HCT116 (cell line): Measurements from ENCODE around the gene CDH4.

Experiments used
- CBX3 ChIP-seq: IDR thresholded peaks from 2 replicates; pipeline ENCODE4 v1.6.1; 2012; ENCODE audit warnings: low read depth
- CEBPB ChIP-seq: IDR thresholded peaks from 2 replicates; pipeline ENCODE4 v1.6.1; 2012; ENCODE audit warnings: low read depth
- CTCF ChIP-seq, 3 experiments: fragments of 200-600 bp in 1 of 3; sonication (generic) in 1 of 3; IDR thresholded peaks in 2 of 3; conservative IDR thresholded peaks in 1 of 3; 2 replicates each; pipeline ENCODE4 v1.5.1; 2012 to 2017; ENCODE audit warnings: low read depth in 2 of 3, low read length in 2 of 3, antibody characterized with exemption in 1 of 3, borderline replicate concordance in 1 of 3, control low read depth in 1 of 3, mild to moderate bottlenecking in 1 of 3, mixed read lengths in 1 of 3, mixed run types in 1 of 3, moderate library complexity in 1 of 3; ENCODE audit not compliant: insufficient read depth in 1 of 3
- EZH2 ChIP-seq: fragments of 200-600 bp; sonication (generic); IDR thresholded peaks from 2 replicates; pipeline ENCODE4 v1.6.1; 2017; ENCODE audit warnings: antibody characterized with exemption, mixed run types
- POLR2A ChIP-seq: IDR thresholded peaks from 2 replicates; pipeline ENCODE4 v1.7.0; 2011; ENCODE audit warnings: borderline replicate concordance; ENCODE audit not compliant: insufficient read depth, insufficient read length; ENCODE audit errors: extremely low read depth
- RAD21 ChIP-seq: IDR thresholded peaks from 2 replicates; pipeline ENCODE4 v1.6.1; 2012; ENCODE audit warnings: low read depth, mild to moderate bottlenecking
- YY1 ChIP-seq: IDR thresholded peaks from 2 replicates; pipeline ENCODE4 v1.6.1; 2011; ENCODE audit warnings: low read length, low read depth, moderate library complexity, mild to moderate bottlenecking; ENCODE audit not compliant: insufficient replicate concordance; ENCODE audit errors: extremely low read depth
- ZFX ChIP-seq: fragments of 450-650 bp; IDR thresholded peaks from 2 replicates; pipeline ENCODE4 v1.6.1; 2017

- no peak for TF ChIP-seq CTCF (IDR thresholded peaks at IDR 0.05 in 2 of 3, conservative IDR thresholded peaks at IDR 0.05 in 1 of 3; ENCODE audit: borderline replicate concordance in 1 of 3, insufficient read depth in 1 of 3, low read depth in 2 of 3, low read length in 2 of 3)
- TF ChIP-seq CBX3 = no peak
- TF ChIP-seq EZH2 = no peak
- TF ChIP-seq RAD21 = no peak
- TF ChIP-seq POLR2A = no peak
- no peak for TF ChIP-seq CEBPB
- no peak for TF ChIP-seq YY1
- TF ChIP-seq ZFX = no peak
Observed at GRCh38 chr20:61849376-61849775, 597.3 kb downstream of the CDH4 start.
